GM23338 (cell line): ENCODE measurements around the gene ZNF518A.

ENCODE experiments used
- CREB1 ChIP-seq: fragments of 250-450 bp; sonication (Bioruptor Pico); IDR thresholded peaks from 2 replicates; pipeline ENCODE4 v1.5.0; 2020; ENCODE audit warnings: low read depth, mild to moderate bottlenecking, moderate library complexity
- ETS1 ChIP-seq: IDR thresholded peaks from 2 replicates; pipeline ENCODE4 v1.6.1; 2016; ENCODE audit warnings: antibody characterized with exemption
- EZH2 ChIP-seq: fragments of 200-600 bp; sonication (generic); IDR thresholded peaks from one replicate; pipeline ENCODE4 v1.8.0; 2017; ENCODE audit warnings: antibody characterized with exemption, mild to moderate bottlenecking, low read depth; ENCODE audit not compliant: unreplicated experiment
- EZH2phosphoT487 ChIP-seq: fragments of 200-600 bp; sonication (generic); IDR thresholded peaks from one replicate; pipeline ENCODE4 v1.8.1; 2018; ENCODE audit warnings: antibody characterized with exemption; ENCODE audit not compliant: unreplicated experiment
- JUNB ChIP-seq: IDR thresholded peaks from one replicate; pipeline ENCODE4 v1.6.1; 2016; ENCODE audit warnings: antibody characterized with exemption; ENCODE audit not compliant: unreplicated experiment
- NANOG ChIP-seq: IDR thresholded peaks from 2 replicates; pipeline ENCODE4 v1.6.1; 2016; ENCODE audit warnings: antibody characterized with exemption, borderline replicate concordance
- POLR2AphosphoS5 ChIP-seq: IDR thresholded peaks from 2 replicates; pipeline ENCODE4 v1.6.1; 2016; ENCODE audit warnings: antibody characterized with exemption, low read depth
- REST ChIP-seq: IDR thresholded peaks from one replicate; pipeline ENCODE4 v1.6.1; 2018; ENCODE audit warnings: antibody characterized with exemption; ENCODE audit not compliant: unreplicated experiment
- STAT1 ChIP-seq: IDR thresholded peaks from one replicate; pipeline ENCODE4 v1.6.1; 2016; ENCODE audit warnings: antibody characterized with exemption; ENCODE audit not compliant: unreplicated experiment
- ZNF114 ChIP-seq: fragments of 250-450 bp; sonication (Bioruptor Pico); IDR thresholded peaks from 2 replicates; pipeline ENCODE4 v1.5.0; 2020; ENCODE audit warnings: mild to moderate bottlenecking, moderate library complexity
- ZNF331 ChIP-seq: fragments of 250-450 bp; sonication (Bioruptor Pico); IDR thresholded peaks from 2 replicates; pipeline ENCODE4 v1.5.0; 2020; ENCODE audit warnings: low read depth, mild to moderate bottlenecking, moderate library complexity
- ZNF462 ChIP-seq: fragments of 250-450 bp; sonication (Bioruptor Pico); IDR thresholded peaks from 2 replicates; pipeline ENCODE4 v1.5.0; 2020; ENCODE audit warnings: mild to moderate bottlenecking, moderate library complexity
- TF ChIP-seq, protein P1 (sequence below), 2 experiments: fragments of 200-600 bp in 1 of 2; sonication (generic) in 1 of 2; conservative IDR thresholded peaks; 2 replicates each; pipeline versions ENCODE4 v1.5.1 to v1.6.1; 2016 to 2017; ENCODE audit warnings: antibody characterized with exemption in 2 of 2, low read depth in 2 of 2, mild to moderate bottlenecking in 2 of 2, moderate library complexity in 1 of 2

GRCh38 chr10:96090463-96090800, 39.7 kb upstream of the ZNF518A start:
- TF ChIP-seq, protein P1, sequence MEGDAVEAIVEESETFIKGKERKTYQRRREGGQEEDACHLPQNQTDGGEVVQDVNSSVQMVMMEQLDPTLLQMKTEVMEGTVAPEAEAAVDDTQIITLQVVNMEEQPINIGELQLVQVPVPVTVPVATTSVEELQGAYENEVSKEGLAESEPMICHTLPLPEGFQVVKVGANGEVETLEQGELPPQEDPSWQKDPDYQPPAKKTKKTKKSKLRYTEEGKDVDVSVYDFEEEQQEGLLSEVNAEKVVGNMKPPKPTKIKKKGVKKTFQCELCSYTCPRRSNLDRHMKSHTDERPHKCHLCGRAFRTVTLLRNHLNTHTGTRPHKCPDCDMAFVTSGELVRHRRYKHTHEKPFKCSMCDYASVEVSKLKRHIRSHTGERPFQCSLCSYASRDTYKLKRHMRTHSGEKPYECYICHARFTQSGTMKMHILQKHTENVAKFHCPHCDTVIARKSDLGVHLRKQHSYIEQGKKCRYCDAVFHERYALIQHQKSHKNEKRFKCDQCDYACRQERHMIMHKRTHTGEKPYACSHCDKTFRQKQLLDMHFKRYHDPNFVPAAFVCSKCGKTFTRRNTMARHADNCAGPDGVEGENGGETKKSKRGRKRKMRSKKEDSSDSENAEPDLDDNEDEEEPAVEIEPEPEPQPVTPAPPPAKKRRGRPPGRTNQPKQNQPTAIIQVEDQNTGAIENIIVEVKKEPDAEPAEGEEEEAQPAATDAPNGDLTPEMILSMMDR (conservative IDR thresholded peaks at IDR 0.05; ENCODE audit: low read depth in 2 of 2), result no peak
- TF ChIP-seq CREB1 (CRISPR knock-in tag), result no peak
- TF ChIP-seq POLR2AphosphoS5, result no peak
- TF ChIP-seq EZH2, result no peak
- no peak for TF ChIP-seq REST
- no peak for TF ChIP-seq ZNF114 (CRISPR knock-in tag)
- no peak for TF ChIP-seq EZH2phosphoT487
- no peak for TF ChIP-seq STAT1
- TF ChIP-seq JUNB, result no peak
- TF ChIP-seq NANOG, result no peak
- no peak for TF ChIP-seq ZNF331 (CRISPR knock-in tag)
- TF ChIP-seq ETS1, result no peak
- no peak for TF ChIP-seq ZNF462 (CRISPR knock-in tag)
